ENCODE results near the gene CSF1R. TPM values are rescaled to one million over a fixed set of nuclear protein-coding genes. Genes with fewer than 3 reads are reported as not detected.
"Not testable (repeated sequence)": the region's sequence is repeated elsewhere in the genome, so short reads cannot be mapped to it uniquely, and the experiment has no call there.

The CSF1R gene
- total RNA-seq, 1 donor from 2014 or later, result 11.9 TPM

DNA sequence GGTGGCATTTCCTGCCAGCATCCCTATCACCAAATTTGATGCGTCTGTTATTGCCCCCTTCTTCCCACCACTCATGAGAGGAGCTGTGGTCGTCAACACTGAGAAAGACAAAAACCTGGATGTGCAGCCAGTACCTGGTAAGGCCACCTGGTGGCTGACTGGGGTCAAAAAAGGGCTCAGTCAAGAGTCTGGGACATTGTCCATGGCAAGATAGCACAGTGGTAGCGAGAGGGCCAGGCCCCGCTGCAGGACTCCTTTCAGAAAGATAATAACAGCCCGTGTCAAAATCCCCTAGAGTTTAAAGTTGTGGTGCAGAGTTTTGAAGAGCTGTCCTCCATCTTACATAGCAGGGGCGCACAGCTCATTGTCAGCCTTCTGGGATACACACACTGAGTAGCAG is 40.8 kb downstream of the CSF1R start:
- intact Hi-C loops (cut with DNase I), result no loop called here
- no peak for DNase-seq (ENCODE audit: low spot score)

DNA sequence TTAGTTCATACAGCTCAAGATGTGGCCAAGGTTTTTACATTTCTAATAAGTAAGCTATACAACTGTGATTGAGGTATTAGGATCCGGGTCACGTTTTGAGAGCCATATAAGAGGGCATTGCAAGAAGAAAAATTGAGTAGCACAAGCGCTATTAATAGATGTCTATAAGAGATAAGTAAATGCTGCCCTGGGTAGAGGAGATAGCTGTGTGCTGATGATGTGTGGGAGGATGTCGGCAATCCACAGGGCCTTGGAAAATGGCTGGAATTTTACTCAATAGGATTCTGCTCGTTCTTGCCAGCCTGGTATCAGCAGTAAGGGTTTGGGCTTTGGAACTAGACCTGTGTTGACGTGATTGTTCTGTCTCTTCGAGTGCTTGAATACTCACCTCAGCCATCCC is 41.6 kb downstream of the CSF1R start:
- no peak for DNase-seq (ENCODE audit: low spot score)
- intact Hi-C loops (cut with DNase I), result no loop called here

DNA sequence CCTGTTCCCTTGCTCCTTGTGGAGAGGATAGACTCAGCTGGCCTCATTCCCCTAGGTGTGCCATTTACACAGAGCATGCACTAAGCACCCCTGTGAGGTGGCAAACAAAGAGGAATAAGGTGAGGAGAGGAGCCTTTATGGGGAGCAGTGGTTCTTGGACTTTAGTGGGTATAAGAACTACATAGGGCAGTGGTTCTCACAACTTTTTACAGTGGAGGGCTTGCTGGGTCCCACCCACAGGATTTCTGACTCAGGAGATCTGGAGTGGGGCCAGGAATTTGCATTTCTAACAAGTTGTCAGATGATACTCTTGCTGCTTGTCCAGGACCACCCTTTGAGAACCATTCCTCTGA is 42.0 kb downstream of the CSF1R start:
- intact Hi-C loops (cut with DNase I), result no loop called here
- no peak for DNase-seq (ENCODE audit: low spot score)

DNA sequence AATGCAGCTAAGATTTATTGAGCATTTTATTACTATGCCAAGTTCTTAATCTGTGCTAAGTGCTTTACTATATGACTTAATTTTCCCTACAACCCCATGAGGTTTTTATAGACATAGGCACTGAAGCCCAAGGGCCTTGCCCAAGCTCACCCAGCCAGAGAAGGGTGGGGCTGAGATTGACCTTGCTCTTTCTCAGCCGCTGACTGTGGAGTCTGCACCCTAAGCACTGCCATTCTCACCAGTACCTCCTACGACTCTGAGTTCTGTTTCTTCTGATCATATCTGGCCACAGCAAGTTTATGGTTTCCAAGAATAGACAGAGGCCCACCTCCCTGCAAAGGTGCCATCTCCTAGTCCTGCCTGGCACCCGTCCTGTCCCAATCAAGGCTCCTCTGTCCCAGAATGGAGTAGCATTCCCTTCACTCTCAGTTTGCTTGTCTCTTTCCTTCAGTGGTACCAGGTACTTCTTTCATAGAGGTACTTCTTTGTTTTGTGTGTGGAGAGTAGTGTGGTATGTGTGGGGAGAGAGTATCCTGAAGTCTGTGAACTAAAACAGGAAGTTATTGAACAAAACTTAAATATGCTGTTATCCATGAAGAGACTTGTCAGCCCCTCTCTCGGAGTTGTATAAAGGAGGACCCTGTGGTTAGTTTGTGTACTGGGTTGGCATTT is 42.6 kb downstream of the CSF1R start:
- DNase-seq (ENCODE audit: low spot score), result no peak
- intact Hi-C loops (cut with DNase I), result no loop called here

DNA sequence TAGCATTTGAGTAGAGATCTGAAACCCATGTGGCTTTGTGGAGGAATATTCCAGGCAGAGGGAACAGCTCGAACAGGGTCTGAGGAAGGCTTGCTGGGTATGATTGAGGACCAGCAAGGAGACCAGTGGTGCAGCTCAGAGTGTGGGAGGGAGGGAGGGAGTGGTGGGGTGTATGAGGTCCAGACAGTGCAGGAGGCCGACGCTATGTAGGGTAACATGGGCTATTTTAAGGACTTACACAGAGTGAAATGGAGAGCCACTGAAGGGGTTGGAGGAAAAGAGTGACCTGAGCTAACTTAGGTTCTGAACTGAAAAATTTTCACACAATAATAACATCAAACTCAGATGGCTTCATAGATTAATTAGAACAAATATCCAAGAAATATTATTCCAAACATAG is 43.9 kb downstream of the CSF1R start:
- intact Hi-C loops (cut with DNase I), result no loop called here
- no peak for DNase-seq (ENCODE audit: low spot score)

DNA sequence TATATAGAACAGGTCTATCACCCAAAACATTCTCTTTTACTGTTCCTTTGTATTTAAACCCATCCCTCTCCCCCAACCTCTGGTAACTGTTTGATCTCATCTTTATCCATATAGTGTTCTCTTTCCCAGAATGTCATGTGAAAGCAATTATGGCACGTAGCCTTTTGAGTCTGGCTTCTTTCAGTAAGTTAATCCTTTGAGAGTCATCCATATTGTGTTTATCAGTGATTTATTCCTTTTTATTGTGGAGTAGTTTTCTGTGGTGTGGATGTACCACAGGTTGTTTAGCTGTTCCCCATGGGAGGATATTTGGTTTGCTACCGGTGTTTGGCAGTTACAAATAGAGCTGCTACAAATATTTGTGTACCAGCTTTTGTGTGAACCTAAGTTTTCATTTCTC is 47.8 kb downstream of the CSF1R start:
- intact Hi-C loops (cut with DNase I), result no loop called here
- no peak for DNase-seq (ENCODE audit: low spot score)

DNA sequence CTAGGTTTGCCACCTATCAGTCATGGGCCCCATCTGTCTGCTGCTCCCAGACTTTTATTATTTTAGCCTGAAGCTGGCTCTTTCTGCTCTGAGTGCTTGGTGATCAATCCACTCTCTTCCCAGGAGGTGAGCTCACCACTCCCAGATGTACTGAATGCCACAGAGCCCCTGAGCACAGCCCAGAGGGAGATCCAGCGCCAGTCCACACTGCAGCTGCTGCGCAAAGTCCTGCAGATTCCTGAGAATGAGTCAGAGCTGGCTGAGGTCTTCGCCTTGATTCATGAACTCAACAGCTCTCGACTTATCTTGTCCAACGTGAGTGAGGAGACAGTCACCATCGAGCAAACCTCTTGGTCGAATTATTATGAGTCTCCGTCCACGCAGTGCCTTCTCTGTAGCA is 49.8 kb downstream of the CSF1R start:
- intact Hi-C loops (cut with DNase I), result no loop called here

DNA sequence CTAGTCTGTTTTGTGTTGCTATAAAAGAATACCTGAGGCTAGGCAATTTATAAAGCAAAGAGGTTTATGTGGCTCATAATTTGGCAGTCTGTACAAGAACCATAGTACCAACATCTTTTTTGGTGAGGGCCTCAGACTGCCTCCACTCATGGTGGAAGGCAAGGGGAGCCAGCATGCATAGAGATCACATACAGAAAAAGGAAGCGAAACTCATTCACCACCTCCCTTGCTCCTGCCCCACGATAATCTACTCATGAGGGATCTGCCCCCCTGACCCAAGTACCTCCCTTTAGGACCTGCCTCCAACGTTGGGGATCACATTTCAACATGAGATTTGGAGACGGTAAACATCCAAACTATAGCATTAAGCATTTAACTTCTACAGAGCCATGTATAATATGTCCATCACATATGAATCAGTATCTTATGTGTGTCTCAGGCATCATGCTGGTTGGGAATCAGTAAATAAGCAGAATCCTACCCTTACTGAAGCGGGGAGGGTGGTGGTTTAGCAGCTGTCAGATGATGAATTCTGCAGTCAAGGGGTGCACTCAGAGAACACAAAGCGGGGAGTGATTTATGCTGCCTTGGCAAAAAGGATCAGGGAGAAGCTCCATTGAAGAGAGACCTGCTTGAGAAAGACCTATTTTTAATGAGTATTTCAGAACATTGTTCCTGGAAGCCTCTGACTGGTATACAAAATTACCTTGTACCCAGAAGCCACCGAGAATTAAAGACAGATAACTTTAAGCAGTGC is 51.0 kb downstream of the CSF1R start:
- DNase-seq (ENCODE audit: low spot score), result no peak
- intact Hi-C loops (cut with DNase I), result no loop called here

More for the DNA sequence above, 49.8 kb downstream of the CSF1R start:
- no peak for DNase-seq (ENCODE audit: low spot score)

DNA sequence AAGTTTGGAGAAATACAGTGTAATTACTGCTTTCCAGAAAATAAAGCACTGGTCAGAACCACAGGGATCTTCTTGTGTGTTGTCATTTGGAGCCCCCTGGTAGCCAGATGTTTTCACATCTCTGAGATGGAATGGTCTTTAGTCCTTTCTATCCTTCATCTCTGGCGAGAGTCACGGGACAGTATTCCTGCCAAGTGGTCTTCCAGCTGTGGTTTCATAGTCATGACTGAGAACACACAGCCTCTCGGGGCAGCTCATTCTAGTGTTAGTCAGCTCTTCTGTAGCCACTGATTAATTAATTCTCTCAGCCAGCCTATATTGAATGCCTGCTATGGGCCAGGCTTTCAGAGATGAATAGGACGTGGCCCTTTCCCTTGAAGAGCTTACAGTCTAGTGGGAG is 51.7 kb downstream of the CSF1R start:
- intact Hi-C loops (cut with DNase I), result no loop called here
- no peak for DNase-seq (ENCODE audit: low spot score)

DNA sequence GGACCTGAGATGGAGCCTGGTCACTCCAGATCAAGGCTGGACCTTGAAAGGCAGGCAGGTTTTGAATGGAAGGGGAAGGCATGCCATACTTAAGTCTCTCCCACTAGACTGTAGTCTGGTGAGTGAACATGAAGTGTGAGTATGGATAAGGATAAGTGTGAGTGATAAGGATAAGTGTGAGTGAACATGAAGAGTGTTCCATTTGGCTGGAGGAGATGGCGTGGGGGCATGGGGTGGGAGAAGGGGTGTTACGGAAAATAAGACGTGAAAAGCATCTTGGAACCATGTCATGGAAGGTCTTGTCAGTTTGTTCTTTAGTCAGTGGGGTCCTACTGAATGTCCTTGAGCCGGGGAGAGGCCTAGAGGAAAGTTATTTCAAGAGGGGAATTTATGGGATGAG is 53.0 kb downstream of the CSF1R start:
- intact Hi-C loops (cut with DNase I), result no loop called here
- no peak for DNase-seq (ENCODE audit: low spot score)

DNA sequence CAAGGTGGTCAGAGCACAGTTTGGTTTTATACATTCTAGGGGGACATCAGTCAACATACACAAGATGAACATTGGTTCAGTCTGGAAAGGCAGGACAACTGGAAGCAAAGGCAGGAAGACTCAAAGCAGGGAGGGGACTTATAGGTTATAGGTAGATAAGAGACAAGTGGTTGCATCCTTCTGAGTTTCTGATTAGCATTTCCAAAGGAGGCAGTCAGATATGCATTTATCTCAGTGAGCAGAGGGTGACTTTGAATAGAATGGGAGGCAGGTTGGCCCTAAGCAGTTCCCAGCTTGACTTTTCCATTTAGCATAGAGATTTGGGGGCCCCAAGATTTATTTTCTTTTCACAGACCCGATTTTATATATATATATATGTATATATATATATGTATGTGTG is 58.3 kb downstream of the CSF1R start:
- DNase-seq (ENCODE audit: low spot score); intact Hi-C loops (cut with DNase I): not testable (repeated sequence)

DNA sequence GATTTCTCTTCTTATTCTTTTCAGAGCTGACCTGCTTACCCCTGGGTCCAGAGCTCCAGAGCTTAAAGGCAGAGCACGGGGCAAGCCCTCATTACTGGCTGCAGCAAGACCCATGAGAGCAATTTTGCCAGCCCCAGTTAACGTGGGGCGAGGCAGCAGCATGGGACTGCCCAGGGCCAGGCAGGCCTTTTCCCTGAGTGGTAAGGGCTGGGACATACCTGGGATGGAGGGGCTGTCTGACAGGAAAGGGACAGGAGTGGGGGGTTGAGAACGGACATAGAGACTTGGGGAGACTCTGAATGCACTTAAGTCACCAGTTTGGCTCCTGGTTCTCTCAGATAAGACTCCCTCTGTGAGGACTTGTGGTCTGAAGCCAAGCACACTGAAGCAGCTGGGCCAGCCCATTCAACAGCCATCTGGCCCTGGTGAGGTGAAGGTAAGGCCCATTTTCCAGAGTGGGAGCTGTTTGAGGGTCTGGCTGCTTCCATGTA is 59.6 kb downstream of the CSF1R start:
- DNase-seq (ENCODE audit: low spot score), result no peak
- intact Hi-C loops (cut with DNase I), result no loop called here

DNA sequence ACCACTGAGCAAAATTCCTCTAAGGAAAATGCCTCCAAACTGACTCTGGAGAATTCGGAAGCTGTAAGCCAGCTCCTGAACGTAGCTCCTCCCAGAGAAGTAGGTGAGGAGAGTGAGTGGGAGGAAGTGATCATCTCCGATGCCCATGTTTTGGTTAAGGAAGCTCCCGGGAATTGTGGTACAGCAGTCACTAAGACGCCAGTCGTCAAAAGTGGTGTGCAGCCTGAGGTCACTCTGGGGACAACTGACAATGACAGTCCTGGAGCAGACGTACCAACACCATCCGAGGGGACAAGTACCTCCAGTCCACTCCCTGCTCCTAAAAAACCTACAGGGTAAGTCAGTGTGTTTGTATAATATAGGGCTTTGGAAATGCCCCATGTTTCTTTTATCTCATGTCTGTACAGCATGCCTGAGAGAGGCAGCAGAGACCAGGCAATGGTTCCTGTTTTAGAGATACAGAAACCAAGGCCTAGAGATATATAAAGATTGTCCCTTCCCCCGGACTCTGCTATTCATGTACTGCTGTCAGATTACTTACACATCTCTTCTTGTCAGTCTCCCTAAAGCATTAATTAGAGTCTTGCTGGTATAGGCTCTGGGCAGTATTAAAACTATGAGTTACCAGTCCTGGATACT is 61.9 kb downstream of the CSF1R start:
- intact Hi-C loops (cut with DNase I), result loop anchor here (2.0 kb wide), 1 partner anchor 194 kb away; no protein-coding TSS in a partner anchor
- no peak for DNase-seq (ENCODE audit: low spot score)

DNA sequence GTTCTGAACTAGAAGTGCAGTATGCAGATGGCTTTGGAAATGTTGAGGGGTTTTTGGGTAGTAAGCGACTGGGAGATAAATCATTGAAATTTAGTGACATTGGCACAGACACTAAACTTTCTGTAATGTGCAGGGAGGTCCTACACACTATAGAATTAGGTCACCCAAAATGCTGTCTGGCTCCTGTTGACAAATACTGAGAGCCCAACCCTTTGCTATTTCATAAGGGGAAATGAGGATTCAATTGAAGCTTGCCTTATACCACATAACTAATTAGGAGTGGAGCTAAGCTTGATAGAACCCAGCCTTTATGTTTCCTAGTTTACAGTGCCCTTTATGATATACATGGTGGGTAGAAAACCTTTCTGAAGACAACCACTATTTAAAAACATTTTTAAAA is 63.2 kb downstream of the CSF1R start:
- intact Hi-C loops (cut with DNase I), result no loop called here
- no peak for DNase-seq (ENCODE audit: low spot score)

DNA sequence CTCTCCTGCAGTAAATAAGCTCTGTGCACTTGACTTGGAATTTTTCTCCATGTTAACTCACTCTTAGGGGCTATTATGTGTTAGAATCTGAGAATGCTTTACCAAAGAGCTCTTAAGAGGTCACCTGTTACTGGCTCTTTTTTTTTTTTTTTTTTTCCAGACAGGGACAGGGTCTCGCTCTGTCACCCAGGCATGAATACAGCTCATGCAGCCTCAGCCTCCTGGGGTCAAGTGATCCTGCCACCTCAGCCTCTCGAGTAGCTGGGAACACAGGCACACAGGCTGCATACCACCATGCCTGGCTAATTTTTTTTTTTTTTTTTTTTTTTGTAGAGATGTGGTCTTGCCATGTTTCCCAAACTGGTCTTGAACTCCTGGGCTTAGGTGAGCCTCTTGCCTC is 63.7 kb downstream of the CSF1R start:
- intact Hi-C loops (cut with DNase I), result no loop called here
- DNase-seq (ENCODE audit: low spot score), result no peak

DNA sequence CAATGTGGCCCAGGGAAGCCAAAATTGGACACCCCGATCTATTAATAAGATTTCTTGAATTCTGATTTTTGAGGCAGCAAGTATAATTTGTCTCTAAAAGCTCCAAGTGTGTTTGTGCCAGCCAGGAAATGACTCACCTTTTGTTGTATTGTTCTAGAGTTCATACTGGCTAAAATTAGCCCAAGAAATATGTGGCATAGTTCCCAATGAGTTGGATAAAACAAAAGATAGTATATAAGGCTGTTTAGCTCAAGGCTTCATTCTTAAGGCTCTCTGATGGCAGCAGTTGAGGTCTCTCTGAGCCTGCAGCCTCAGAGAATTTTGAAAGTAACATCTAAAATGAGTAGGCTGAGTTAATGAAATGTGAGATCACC is 64.2 kb downstream of the CSF1R start:
- DNase-seq (ENCODE audit: low spot score), result no peak
- intact Hi-C loops (cut with DNase I), result no loop called here

DNA sequence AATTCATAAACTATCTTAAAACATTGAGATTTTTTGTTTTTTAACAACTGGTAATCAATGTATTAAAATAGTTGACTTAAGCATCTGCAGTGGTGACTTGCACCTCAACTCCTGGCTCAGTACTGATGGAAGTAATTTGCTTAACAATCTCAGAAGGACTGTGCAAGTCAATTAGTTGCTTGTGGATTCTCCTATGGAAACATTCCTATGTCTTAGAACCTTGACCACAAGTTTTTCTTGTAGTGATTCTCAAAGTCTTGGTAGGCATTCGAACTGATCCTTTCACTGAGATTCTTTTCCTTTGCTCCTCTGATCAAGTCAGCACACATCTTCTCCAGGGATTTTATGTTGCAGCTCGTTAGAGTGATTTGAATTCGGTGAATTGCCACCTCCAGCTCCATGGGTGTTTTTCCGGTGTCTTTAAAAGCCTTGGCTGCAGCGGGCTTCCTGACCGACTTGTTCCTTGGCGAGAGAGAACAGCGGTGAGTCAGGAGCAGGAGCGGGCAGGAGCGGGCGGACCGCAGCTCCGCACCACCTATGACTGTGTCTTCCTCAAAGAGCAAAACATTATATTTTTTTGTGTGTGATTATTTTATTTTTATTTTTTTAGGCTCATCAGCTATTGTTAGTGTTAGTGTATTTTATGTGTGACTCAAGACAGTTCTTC is 64.7 kb downstream of the CSF1R start:
- DNase-seq (ENCODE audit: low spot score), result no peak
- intact Hi-C loops (cut with DNase I), result no loop called here

DNA sequence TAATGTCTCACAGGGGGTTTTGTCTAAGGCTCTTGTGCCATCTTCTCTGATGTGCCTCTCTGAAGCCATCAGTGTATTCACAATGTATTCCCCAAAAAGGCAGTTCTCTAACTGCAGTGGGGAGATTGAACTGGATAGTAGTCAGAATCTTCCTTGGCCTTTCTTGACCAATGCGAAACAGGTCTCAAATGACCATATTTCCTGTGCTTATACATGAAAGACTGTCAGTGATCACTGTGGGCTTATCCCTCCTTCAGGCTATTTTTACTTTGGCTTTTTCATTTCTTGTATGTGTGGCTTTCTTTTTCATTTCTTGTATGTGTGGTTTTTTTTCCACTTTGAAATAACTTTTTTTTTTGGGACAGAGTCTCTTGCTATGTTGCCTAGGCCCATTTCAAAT is 66.1 kb downstream of the CSF1R start:
- intact Hi-C loops (cut with DNase I), result no loop called here
- no peak for DNase-seq (ENCODE audit: low spot score)

DNA sequence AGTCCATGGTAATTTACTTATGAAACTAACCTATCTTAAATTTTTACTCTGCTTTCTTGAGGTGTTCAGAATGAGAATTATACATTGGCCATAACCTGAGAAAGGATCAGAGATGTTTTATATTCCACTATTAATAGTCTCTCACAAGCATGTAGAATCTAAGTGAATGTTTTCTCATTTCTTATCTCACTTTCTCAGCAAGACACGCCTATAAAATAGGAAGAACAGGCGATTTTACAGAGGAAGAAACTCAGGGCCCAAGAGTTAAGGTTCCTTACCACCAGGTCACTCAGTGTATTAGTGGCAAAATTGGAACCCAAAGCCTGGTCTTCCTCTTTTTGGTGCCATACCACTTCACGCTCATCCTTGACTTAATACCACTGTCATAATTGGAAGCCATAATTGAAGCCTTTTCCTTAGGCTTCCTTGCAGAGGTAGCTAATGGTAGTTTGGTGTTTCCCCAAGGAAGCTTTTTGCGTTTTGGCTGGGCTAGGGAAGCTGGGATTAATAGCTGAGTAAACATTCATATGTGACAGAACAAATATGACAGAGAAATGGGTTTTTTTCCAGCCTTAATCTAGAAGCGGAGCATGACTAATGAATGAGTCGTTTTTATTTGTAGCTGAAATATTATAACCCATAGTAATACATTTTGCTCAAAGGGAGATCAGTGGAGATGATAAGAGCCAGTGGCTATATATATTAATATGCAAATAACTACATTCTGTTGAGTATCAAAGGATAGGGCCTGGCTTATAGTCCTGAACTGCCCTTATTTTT is 68.9 kb downstream of the CSF1R start:
- DNase-seq (ENCODE audit: low spot score), result no peak
- intact Hi-C loops (cut with DNase I), result no loop called here

DNA sequence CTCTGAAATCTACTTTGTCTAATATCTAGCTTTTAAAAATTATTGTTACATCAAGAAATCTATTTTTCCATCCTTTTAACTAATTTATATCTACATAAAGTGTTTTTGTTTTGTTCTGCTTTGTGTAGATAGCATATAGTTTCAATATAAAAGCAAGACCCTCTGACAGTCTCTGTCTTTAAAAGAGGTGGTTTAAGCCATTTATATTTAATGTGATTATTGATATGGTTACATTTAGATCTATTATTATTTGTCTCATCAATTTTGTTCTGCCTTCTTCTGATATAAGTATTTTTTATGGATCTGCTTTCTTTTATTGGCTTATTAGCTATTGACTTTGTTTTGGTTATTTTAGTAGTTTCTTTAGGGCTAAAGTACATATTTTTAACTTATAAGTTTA is 69.8 kb downstream of the CSF1R start:
- no peak for DNase-seq (ENCODE audit: low spot score)
- intact Hi-C loops (cut with DNase I), result no loop called here
